ENCODE results near the gene SUGP1.

DNA sequence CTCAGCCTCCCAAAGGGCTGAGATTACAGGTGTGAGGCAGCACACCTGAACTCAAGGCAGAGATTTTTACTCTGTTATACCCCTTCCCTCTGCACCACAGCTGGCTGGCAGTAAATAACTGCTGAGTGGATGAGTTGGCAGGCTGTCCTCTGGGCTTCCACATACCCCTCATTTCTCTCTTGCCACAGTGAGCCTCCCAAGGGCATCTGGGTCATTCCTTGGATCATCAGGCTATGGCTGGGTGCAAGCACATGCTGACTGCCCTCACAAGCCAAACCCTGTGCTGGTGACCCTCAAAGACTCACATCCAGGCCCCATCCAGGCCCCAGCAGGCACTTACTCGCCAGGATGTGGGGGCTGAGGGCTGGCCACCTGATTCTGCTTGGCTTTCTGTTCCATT is 4.2 kb downstream of the SUGP1 start:
- TF ChIP-seq, protein P1, sequence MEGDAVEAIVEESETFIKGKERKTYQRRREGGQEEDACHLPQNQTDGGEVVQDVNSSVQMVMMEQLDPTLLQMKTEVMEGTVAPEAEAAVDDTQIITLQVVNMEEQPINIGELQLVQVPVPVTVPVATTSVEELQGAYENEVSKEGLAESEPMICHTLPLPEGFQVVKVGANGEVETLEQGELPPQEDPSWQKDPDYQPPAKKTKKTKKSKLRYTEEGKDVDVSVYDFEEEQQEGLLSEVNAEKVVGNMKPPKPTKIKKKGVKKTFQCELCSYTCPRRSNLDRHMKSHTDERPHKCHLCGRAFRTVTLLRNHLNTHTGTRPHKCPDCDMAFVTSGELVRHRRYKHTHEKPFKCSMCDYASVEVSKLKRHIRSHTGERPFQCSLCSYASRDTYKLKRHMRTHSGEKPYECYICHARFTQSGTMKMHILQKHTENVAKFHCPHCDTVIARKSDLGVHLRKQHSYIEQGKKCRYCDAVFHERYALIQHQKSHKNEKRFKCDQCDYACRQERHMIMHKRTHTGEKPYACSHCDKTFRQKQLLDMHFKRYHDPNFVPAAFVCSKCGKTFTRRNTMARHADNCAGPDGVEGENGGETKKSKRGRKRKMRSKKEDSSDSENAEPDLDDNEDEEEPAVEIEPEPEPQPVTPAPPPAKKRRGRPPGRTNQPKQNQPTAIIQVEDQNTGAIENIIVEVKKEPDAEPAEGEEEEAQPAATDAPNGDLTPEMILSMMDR (IDR thresholded peaks at IDR 0.05; ENCODE audit: poor library complexity, severe bottlenecking), result no peak
- TF ChIP-seq SMC3 (conservative IDR thresholded peaks at IDR 0.05; ENCODE audit: poor library complexity) (no peak), EZH2 (IDR thresholded peaks at IDR 0.05; ENCODE audit: borderline replicate concordance, insufficient read depth, low read length, poor library complexity, severe bottlenecking) (no peak), MXI1 (conservative IDR thresholded peaks at IDR 0.05; ENCODE audit: poor library complexity, severe bottlenecking) (no peak), RAD21 (conservative IDR thresholded peaks at IDR 0.05) (no peak), EP300 (conservative IDR thresholded peaks at IDR 0.05; ENCODE audit: poor library complexity, severe bottlenecking) (no peak), POLR2AphosphoS5 (IDR thresholded peaks at IDR 0.05) (no peak)
- TF ChIP-seq, protein P2, sequence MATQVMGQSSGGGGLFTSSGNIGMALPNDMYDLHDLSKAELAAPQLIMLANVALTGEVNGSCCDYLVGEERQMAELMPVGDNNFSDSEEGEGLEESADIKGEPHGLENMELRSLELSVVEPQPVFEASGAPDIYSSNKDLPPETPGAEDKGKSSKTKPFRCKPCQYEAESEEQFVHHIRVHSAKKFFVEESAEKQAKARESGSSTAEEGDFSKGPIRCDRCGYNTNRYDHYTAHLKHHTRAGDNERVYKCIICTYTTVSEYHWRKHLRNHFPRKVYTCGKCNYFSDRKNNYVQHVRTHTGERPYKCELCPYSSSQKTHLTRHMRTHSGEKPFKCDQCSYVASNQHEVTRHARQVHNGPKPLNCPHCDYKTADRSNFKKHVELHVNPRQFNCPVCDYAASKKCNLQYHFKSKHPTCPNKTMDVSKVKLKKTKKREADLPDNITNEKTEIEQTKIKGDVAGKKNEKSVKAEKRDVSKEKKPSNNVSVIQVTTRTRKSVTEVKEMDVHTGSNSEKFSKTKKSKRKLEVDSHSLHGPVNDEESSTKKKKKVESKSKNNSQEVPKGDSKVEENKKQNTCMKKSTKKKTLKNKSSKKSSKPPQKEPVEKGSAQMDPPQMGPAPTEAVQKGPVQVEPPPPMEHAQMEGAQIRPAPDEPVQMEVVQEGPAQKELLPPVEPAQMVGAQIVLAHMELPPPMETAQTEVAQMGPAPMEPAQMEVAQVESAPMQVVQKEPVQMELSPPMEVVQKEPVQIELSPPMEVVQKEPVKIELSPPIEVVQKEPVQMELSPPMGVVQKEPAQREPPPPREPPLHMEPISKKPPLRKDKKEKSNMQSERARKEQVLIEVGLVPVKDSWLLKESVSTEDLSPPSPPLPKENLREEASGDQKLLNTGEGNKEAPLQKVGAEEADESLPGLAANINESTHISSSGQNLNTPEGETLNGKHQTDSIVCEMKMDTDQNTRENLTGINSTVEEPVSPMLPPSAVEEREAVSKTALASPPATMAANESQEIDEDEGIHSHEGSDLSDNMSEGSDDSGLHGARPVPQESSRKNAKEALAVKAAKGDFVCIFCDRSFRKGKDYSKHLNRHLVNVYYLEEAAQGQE (IDR thresholded peaks at IDR 0.05; ENCODE audit: borderline replicate concordance), result no peak

Measured in neural cell (in vitro differentiated cells).